ENCODE data around the gene HES2.
"Not testable (repeated sequence)": the region's sequence is repeated elsewhere in the genome, so short reads cannot be mapped to it uniquely, and the experiment has no call there.

The HES2 gene

GRCh38 chr1:6437012-6437700 is 17.4 kb upstream of the HES2 start:
- DNase-seq (ENCODE audit: low read depth in 2 of 2): not testable (repeated sequence)

GRCh38 chr1:6436277-6436676 is 16.6 kb upstream of the HES2 start:
- DNase-seq (ENCODE audit: low read depth in 2 of 2): not testable (repeated sequence)

GRCh38 chr1:6435547-6435946 is 15.8 kb upstream of the HES2 start:
- no peak for DNase-seq (ENCODE audit: low read depth in 2 of 2)

GRCh38 chr1:6435129-6435528 is 15.4 kb upstream of the HES2 start:
- DNase-seq (ENCODE audit: low read depth in 2 of 2): no peak

GRCh38 chr1:6434186-6434585 is 14.5 kb upstream of the HES2 start:
- no peak for DNase-seq (ENCODE audit: low read depth in 2 of 2)

- not testable (repeated sequence) for DNase-seq (ENCODE audit: low read depth in 2 of 2)
Measured at GRCh38 chr1:6431645-6432579, 12.2 kb upstream of the HES2 start.

- DNase-seq (ENCODE audit: low read depth in 2 of 2): not testable (repeated sequence)
Measured at GRCh38 chr1:6429660-6430411, 10.1 kb upstream of the HES2 start.

- not testable (repeated sequence) for DNase-seq (ENCODE audit: low read depth in 2 of 2)
Measured at GRCh38 chr1:6428453-6428852, 8.7 kb upstream of the HES2 start.

- DNase-seq (ENCODE audit: low read depth in 2 of 2): no peak
Measured at GRCh38 chr1:6427441-6428390, 8.0 kb upstream of the HES2 start.

GRCh38 chr1:6426972-6427350 is 7.2 kb upstream of the HES2 start:
- no peak for DNase-seq (ENCODE audit: low read depth in 2 of 2)

- no peak for DNase-seq (ENCODE audit: low read depth in 2 of 2)
Measured at GRCh38 chr1:6426277-6426971, 6.7 kb upstream of the HES2 start.

- DNase-seq (ENCODE audit: low read depth in 2 of 2): no peak
Measured at GRCh38 chr1:6425658-6426057, 5.9 kb upstream of the HES2 start.

- no peak for DNase-seq (ENCODE audit: low read depth in 2 of 2)
Measured at GRCh38 chr1:6424619-6425593, 5.2 kb upstream of the HES2 start, which contains the start of gene ESPN. ESPN (plus strand) TSS chr1:6424776; CDS start chr1:6424956, 180 bp downstream.

- no peak for DNase-seq (ENCODE audit: low read depth in 2 of 2)
Measured at GRCh38 chr1:6424000-6424565, 4.4 kb upstream of the HES2 start.

GRCh38 chr1:6423321-6423999 is 3.7 kb upstream of the HES2 start:
- peak; percentile 34 to 52 for DNase-seq (ENCODE audit: low read depth in 2 of 2)

GRCh38 chr1:6421266-6421665 is 1.5 kb upstream of the HES2 start:
- no peak for DNase-seq (ENCODE audit: low read depth in 2 of 2)

GRCh38 chr1:6420454-6421042 is 829 bp upstream of the HES2 start:
- DNase-seq (ENCODE audit: low read depth in 2 of 2): no peak

- no peak for DNase-seq (ENCODE audit: low read depth in 2 of 2)
Measured at GRCh38 chr1:6419397-6419803, 319 bp downstream of the HES2 start.

All from stimulated activated CD8-positive, alpha-beta memory T cell treated with anti-CD3 and anti-CD28 coated beads, Interleukin-15, amount 100 ng/mL, for 48 hours (primary cell).